HL-60 (cell line): ENCODE results near the gene ABHD4.

Experiments used
- CTCF ChIP-seq: IDR thresholded peaks from one replicate; pipeline ENCODE4 v1.5.1; 2011; ENCODE audit warnings: low read length, control low read depth, inconsistent platforms; ENCODE audit not compliant: insufficient read depth
- GABPA ChIP-seq: IDR thresholded peaks from 2 replicates; pipeline ENCODE4 v1.6.1; 2012; ENCODE audit warnings: low read depth
- POLR2AphosphoS5 ChIP-seq: IDR thresholded peaks from 2 replicates; pipeline ENCODE4 v1.6.1; 2012; ENCODE audit warnings: low read depth
- REST ChIP-seq: IDR thresholded peaks from 2 replicates; pipeline ENCODE4 v1.6.1; 2012; ENCODE audit warnings: low read depth; ENCODE audit not compliant: insufficient replicate concordance

GRCh38 chr14:22656226-22656625 is 58.1 kb downstream of the ABHD4 start:
- TF ChIP-seq CTCF: no peak
- no peak for TF ChIP-seq REST
- TF ChIP-seq POLR2AphosphoS5: no peak
- TF ChIP-seq GABPA: no peak
